Measurements from ENCODE around the gene MPZL1.
A peak's percentile ranks its signal among the peaks of the same experiment; 100 is the strongest.

MPZL1 gene

GRCh38 chr1:167721617-167722151, at the start of gene MPZL1:
TSS of gene MPZL1 (plus strand) at chr1:167721982. CDS start at chr1:167722152, 170 bp downstream.
- peak; percentile 94 for DNase-seq

- no peak for DNase-seq
Measured at GRCh38 chr1:167672831-167673230, 49.0 kb upstream of the MPZL1 start.

- DNase-seq = no peak
Measured at GRCh38 chr1:167673265-167673664, 48.5 kb upstream of the MPZL1 start.

- DNase-seq = no peak
Measured at GRCh38 chr1:167674156-167674555, 47.6 kb upstream of the MPZL1 start.

- DNase-seq = no peak
Measured at GRCh38 chr1:167675440-167675839, 46.3 kb upstream of the MPZL1 start.

DNA sequence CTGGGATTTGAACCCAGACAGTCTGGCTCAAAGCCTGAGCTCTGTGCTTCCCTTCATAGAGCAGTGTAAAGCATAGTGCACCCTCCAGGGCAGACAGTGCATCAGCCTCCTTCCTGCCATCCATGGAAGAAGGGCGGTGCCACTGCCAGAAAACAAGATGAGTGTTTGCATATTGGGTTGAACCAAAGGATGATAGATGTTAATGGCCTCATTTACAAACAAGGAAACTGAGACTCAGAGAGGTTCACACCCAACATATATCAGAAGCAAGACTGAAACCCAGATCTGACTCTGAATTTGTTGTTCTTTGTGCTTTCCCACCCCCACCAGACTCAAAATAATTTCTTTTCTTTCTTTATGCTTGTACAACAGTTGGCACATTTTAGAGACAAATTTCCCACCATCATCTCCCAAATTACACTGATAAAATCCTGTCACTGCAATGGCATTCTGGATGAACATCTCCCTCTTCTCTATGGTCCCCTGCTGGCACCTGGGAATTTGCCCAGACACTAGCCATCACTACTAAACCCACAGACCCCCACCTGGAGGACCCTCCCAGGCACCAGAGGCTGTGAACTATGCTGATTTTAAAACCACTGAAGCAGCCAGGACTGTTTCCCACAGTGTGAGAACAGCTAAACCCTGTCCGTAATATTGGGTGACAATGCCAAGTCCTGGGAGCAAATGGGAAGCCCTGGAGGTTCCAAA, 45.4 kb upstream of the MPZL1 start:
- DNase-seq = no peak

DNA sequence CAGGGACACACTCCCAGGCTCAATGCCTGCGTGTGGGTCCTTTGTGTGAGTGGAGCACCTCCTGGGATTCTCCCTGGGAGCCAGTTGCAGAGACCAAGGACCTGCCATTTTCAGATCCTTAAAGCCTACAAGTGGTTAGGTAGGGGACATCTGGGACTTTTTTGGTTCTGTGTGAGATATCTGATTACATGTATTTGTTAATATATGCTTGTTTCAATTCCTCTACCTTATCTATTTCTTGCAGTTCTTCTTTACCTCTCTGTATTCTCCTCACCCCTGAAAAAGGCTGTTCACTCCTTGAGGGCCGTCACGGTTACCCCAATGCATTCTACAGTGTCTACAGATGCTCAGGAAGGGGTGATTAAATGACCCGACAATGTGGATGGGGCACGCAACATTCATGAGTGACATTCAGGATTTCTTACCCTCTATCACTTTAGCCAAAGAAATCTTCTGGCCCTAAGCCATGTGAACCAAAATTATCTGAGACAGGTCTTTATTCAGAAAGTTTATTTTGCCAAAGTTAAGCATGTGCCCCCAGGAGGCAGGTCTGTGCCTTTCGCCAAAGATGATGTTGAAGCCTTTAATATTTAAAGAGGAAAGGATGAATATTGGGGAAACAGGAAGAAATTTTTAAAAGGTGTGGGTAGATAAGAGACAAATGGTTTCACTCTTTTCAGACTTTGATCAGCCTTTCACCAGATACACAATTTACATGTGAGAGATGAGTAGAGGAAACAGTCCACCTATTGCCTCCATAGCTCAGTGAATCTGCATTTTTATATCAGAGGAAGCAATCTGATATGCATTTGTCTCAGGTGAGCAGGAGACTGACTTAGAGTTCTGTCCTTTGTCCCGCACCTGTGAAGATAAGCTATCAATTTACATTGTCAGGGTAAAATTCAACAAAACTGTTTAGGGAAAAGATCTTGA, 44.6 kb upstream of the MPZL1 start:
- DNase-seq = no peak

- DNase-seq = no peak
Measured at GRCh38 chr1:167678422-167678821, 43.4 kb upstream of the MPZL1 start.

DNA sequence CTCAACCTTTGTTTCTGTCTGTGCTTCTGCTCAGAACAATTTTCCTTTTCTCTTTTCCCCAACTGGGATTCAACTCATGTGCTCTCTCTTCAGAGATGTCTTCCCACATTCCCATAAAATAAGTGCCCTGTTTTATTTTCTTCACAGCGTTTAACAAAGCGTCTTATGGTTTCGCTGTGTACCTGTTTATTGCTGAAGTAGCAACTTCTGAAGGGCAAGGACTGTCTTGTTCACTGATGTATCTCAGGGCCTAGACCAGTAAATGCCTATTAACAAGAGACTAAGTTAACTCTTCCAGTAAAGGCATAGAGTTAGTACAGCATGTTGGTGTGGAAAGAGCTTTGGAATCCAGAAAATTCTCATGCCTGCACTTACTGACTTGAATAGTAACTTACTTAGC, 42.9 kb upstream of the MPZL1 start:
- no peak for DNase-seq

DNA sequence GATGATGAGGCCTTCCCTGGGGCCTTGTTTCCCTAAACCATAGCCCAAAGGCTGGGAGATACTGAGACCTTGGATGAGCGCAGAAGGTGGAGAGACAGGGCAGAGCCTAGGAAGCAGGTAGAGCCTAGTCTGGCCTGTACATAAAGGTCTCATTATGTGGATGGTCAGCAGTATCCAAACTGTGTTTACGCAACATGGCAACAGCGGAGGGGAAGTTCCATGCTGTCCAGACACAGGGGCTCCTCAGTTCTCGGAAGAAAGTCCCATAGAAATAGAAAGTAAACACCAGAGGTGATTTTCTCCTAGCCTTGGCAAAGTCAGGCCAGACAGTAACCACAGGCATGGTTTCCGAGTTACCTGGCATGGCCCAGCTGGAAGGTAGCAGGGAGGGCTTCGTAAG, 42.1 kb upstream of the MPZL1 start:
- no peak for DNase-seq

DNA sequence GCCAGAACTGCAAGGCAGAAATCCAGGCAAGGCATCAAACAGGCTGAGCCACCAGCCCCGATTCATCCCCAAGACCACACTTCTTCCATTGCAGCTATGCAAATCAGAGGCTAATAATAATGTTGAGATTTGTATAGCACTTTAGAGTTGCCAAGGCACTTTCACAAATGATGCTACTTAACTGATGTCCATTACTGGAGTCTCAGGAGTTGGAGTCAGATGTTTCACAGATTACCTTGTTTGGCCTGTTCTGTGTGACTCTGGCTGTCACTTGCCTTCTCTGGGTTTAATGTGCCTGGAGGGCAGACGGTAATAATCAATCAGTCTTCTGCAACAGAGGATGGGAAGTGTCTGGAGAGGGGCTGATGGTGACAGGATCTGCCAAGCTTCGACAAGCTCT, 40.8 kb upstream of the MPZL1 start:
- no peak for DNase-seq

DNA sequence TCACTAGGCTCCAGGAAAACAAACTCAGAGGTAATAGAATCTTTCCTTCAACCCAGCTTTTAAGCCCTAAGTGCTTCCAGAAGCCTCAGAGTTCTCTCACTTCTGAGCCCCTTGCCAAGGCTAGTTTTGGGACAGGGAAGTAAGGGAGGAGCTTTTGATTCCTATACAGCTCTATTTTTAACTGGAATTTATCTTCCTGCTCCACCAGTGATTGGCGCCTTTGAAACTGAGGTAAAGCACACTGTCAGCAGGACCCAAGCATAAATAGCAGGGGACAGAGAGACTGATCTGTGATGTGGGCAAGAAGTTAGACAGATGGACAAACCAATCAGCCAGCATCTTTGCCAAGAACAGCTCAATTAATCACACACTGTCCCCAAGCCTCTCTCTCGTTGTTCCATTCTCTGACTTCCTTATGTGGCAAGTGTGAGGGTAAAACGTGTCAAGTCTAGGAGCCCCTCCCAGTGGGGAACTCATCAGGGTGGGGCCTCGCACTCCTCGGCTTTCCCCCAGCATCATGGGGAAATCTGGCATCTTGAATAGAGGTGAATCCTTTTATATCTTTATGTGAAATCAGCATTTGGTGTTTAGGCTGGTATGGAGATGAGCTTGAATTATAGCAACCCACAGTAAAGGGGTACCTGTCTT, 40.2 kb upstream of the MPZL1 start:
- DNase-seq = no peak

DNA sequence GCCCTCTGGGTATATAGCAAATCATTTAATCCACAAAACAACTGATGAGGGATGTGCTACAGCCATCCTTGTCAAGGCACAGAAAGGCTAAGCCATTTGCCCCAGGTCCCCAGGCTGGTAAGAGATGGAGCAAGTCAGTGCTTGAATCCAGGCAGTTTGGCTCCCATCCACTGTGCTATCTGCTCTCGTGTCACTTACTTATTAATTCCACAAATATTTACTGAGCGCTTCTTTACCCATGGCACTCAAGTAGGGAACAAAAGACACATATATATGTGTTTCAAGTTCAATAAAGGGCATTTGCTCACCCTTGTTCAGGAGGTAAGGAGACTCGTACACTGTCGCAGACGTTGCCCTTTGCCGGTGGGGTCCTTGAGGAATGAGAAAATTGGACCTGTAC, 38.6 kb upstream of the MPZL1 start:
- DNase-seq = no peak

- no peak for DNase-seq
Measured at GRCh38 chr1:167683641-167684502, 37.9 kb upstream of the MPZL1 start.

GRCh38 chr1:167685844-167686243, 35.9 kb upstream of the MPZL1 start:
- no peak for DNase-seq

DNA sequence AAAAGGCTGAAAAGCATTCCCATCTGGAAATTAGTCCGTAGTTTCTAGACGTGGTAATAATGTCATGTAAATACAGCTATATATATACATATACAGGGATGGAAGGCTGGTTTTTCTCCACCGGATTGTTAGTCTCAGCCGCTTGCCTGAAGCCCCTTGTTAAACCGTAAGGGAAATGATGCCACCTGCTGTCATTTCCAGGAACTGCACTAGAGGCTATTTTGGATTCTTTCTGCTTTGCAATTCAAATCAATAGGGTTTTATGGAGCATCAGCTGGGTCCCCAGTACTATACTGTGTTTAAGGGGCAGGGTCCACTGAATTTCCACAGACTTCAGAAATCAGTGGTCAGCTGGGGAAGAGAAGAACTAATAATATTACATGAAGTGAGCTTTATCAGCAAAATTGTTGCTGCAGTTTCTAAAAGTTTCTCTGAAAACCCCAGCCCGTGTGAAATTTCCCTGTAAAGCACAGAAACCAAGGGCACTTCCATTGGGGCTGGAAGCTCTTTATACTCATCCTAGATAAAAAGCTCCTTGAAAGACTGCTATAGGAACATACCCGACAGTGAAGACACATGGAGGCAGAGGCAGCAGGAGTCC, 33.8 kb upstream of the MPZL1 start:
- peak; percentile 84 for DNase-seq

DNA sequence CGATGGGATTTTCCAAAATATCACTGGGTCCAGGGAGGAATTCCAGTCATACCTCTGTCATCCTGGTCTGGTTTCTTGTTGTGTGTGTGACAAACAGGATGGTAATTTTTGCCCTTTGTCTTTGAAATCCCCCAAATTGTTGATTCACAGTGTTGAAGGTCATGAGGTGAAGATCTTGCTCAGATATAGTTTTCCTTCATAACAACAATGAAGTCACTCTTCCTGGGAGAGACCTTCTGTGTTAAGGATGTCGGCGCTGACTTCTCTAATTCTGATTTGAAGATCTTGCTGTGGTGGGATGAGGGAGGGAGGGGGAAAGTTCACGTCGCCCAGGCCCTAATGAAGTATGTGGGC, 32.2 kb upstream of the MPZL1 start:
- no peak for DNase-seq

DNA sequence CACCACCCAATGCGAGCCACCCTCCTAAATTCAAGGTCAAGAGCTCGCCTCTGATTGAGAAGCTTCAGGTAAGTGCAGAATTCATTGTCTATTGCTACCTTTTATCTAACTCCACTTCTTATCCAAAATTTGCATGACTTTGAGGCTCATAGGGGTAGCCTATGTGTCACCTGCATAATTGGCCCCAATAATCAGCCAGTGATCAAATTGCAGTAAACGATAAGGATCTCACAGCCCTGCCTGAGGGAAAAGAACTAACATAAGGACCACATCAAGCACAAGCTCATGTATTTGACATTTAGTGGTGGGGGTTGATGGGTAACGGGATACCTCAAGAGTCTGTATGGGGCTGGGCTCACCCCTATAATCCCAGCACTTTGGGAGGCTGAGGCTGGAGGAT, 31.7 kb upstream of the MPZL1 start:
- DNase-seq = no peak

DNA sequence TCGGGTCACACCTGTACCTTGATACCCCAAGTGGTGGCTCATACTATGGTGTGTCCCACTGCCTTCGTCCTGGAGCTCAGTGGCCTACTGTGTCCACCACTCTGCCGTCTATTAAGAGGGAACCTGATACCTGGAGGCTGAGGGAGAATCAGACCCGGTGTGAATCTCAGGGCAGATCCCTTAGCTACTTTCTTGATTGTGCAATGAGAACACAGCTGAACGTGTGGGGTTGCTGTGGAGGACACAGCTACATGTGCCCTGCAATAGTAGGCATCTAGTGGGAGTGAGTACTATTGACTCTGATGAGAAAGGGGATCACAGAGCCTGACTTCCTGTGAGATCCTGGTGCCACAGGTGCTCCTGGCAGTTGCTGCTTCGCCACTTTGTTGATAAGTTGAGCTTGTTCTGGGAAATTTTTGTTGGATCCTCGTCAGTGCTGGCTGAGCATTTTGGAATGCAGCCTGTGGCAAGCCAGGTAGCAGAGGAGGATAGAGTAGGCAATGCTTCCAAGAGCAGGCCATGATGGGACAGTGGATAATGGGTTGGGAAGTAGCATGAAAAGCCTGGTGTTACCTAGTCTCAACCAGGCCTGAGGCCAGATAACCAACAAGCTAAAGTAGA, 28.2 kb upstream of the MPZL1 start:
- DNase-seq = no peak

DNA sequence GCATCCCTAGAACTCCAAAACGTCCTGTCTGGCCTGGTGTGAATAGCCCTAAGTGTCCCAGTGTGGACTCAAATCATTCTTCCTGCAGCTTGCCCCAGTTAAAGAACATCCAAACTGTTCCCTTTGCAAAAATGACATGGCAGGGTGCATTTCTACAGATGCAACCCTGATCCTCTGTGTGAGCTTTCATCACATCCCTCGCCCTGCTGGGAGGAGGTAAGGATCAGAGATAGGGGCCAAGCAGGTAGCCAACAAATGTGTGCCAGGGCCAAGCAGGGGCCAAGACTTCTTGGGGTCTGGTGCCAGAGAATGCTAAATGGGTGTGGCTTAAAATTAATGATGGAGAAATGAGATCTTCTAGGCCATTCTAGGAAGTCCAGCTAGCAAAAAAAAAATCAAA, 27.1 kb upstream of the MPZL1 start:
- DNase-seq = no peak

GRCh38 chr1:167695147-167695546, 26.6 kb upstream of the MPZL1 start:
- no peak for DNase-seq
